GM18508 (cell line): ENCODE data around the gene PPT2.
A peak's percentile ranks its signal among the peaks of the same experiment; 100 is the strongest.
"Not testable (repeated sequence)": the region's sequence is repeated elsewhere in the genome, so short reads cannot be mapped to it uniquely, and the experiment has no call there.

Source experiments
- ATAC-seq: cut with Tn5 transposase; IDR thresholded peaks from one replicate; pipeline ENCODE4 v1.9.1; 2021; ENCODE audit warnings: moderate number of reproducible peaks; ENCODE audit not compliant: insufficient read depth, unreplicated experiment

Gene PPT2

GRCh38 chr6:32187725-32188380 lies 33.9 kb downstream of the PPT2 start:
- ATAC-seq, result not testable (repeated sequence)

GRCh38 chr6:32188381-32189068 lies 34.6 kb downstream of the PPT2 start:
- no peak for ATAC-seq

GRCh38 chr6:32189069-32189741 lies 35.3 kb downstream of the PPT2 start:
- ATAC-seq, result no peak

DNA sequence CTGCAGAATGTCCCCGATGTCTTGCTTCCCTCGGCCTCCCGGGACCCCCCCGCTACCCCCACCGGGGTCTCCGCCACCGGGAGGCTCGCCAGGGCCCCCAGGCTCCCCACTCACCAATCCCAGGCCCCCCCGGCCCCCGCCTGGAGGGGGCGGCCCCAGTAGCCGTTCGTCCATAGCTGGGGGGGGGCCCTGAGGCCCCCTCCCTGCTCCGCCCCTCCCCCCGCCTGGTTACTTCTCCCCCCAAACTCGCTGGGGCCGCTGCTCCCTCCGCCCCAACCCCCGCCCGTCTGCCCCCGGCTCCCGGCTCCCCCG lies 35.8 kb downstream of the PPT2 start:
- ATAC-seq, result no peak

DNA sequence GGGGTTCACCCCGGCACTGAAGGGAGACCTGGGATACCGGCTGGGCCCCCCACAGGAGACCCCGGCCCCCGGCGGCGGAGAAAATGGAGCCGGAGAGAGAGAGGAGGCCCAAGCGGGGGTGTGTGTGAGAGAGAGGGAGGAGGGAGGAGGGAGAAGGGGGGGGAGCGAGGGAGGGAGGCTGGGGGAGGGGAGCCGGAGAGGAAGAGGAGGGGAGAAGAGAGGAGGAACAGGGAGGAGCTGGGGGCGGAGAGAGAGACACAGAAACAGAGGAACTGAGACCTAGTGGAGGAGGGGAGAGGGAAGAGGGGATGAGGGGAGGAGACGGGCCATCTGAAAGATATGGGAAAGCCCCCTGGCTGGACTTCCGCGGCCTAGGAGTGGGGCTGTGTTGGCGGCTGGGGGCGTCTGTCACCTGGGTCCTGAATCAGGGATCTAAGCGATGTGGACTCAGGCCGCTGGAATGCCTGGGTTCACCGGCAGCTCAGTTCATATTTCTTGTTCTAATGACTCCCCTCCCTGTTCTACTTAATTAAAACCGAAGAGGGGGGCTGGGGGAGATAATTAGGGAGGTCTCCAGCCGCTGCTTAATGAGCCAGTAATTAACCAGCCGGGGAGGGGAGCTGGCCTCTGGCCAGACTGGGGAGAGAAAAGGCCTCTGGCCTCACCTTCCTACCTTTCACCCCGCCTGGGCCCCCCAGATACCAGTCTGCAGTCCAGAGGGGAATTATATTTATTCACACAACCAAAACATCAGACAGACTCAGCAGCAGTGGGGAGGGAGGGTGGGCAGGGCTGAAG lies 36.3 kb downstream of the PPT2 start, which contains the start of gene PBX2:
Gene PBX2 (minus strand): TSS at position 149 of the 798 bp plus-strand sequence. CDS start 287 bp downstream, outside the sequence.
- no peak for ATAC-seq

DNA sequence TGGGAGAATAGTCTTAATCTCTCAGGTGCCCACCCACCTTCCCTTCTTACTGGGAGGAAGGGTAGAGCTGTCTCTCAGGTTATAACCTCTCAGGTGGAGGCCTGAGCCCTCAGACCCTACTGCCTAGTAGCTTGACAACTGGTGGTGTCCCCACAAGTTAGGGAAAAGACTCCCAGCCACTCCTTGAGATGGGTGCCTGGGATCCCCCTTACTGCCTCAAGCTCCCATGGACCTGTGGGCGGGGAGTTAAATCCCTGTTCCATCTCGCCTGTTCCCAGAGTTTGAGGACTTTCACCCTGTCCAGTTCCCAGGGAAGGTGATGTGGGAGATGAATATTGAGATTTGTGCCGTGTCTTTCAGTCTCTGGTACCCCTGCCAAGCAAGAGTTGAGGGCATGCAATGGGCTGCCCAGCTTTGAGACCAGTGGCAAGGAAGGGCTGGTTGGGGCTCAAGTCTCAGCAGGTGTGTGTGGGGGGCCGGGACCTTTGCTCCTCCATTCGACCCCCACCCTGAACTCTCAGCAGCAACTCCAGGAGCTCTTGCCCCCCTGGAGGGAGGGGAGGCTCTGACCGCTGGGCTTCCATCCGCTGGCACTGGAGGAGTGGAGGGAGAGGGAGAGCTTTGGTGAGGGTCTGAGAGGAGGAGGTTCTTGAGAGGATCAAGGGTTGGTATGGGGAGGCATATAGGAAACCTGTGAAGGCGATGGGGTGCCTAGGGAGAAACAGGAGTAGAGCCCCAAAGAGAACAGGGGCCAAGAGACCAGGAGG lies 37.2 kb downstream of the PPT2 start:
- ATAC-seq, result no peak

- ATAC-seq, result no peak
These were observed 38.0 kb downstream of the PPT2 start for GRCh38 chr6:32191696-32192607.

- ATAC-seq, result no peak
These were observed 38.7 kb downstream of the PPT2 start, which contains the start of gene GPSM3 for GRCh38 chr6:32192608-32193039. Gene GPSM3, minus strand, starts transcription at chr6:32192643. Its CDS starts 130 bp downstream, at chr6:32192513.

GRCh38 chr6:32193096-32193495 lies 39.2 kb downstream of the PPT2 start:
- ATAC-seq, result not testable (repeated sequence)

DNA sequence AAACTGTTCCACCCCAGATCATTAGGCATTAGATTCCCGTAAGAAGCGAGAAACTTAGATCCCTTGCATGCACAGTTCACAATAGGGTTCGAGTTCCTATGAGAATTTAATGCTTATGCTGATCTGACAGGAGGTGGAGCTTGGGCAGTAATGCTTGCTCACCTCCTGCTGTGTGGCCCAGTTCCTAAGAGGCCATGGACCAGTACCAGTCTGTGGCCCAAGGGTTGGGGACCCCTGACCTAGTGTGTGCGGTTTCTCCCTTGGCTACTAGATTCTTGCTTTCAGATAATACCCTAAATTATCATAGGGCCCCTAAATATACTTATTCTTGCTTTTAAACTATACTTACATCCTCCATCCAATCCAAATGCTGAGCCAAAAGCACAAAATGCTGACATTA lies 40.4 kb downstream of the PPT2 start:
- ATAC-seq, result no peak

- ATAC-seq, result peak; percentile 38
These were observed 41.1 kb downstream of the PPT2 start for GRCh38 chr6:32194825-32195651.

DNA sequence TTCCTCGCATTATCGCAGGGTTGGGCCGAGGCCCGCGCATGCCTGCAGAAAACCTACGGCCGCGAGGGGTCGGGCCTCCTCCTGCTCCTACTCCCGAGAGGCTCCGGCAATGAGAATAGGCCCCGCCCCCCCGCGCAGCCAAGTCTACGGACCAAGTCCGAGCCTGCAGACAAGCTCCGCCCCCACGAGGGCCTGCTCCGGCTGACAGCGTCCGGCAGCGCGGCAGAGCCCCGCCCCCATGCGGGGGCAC lies 41.6 kb downstream of the PPT2 start:
- ATAC-seq, result peak; percentile 38

GRCh38 chr6:32195902-32196681 lies 42.2 kb downstream of the PPT2 start:
- no peak for ATAC-seq

- ATAC-seq, result no peak
These were observed 43.0 kb downstream of the PPT2 start for GRCh38 chr6:32196682-32197616.

- ATAC-seq, result no peak
These were observed 44.4 kb downstream of the PPT2 start for GRCh38 chr6:32198345-32198696.

DNA sequence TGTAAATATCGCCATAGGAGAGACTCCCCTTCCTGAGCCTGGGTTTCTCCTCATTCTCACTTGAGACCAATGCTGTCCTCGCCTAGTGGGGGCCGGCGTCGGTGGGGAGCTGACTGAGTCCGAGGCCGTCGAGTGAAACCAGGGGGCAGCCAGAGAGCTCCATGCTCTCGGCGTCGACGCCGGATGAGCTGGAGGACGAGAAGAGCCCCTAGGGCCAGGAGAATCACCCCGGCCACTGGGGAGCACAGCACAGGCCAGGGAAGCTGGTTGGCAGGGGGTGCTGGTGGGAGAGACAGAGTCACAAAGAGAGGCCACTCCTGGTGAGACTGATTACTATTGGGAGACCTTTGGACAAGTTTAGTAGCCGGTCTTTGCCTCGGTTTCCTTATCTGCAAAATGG lies 44.9 kb downstream of the PPT2 start:
- no peak for ATAC-seq
